DND-41 (cell line): ENCODE results near the gene GPATCH2L.

Source experiments
- ATAC-seq: fragments of 200-7000 bp; cut with Tn5 transposase; 3 replicates; pipeline ENCODE4 v1.9.1; 2021; ENCODE audit warnings: low read depth; ENCODE audit not compliant: insufficient read depth
- DNase-seq: peaks from one replicate; pipeline ENCODE4 v3.0.0-alpha.2; 2020
- H2AFZ ChIP-seq: 2 replicates; pipeline ENCODE4 v1.6.0; 2012; ENCODE audit warnings: low read depth, low read length
- H3K27ac ChIP-seq: 2 replicates; pipeline ENCODE4 v1.5.1; 2012; ENCODE audit warnings: low read length, inconsistent platforms
- H3K27me3 ChIP-seq: fragments of 200-600 bp; sonication (generic); 2 replicates; pipeline ENCODE4 v1.6.0; 2012; ENCODE audit warnings: low read length, mild to moderate bottlenecking, inconsistent platforms; ENCODE audit not compliant: insufficient read depth, poor library complexity
- H3K36me3 ChIP-seq: 2 replicates; pipeline ENCODE4 v1.5.1; 2012; ENCODE audit warnings: low read length, inconsistent platforms; ENCODE audit not compliant: insufficient read depth
- H3K4me1 ChIP-seq: 2 replicates; pipeline ENCODE4 v1.5.1; 2012; ENCODE audit warnings: mild to moderate bottlenecking, low read length; ENCODE audit not compliant: insufficient read depth
- H3K4me2 ChIP-seq: 2 replicates; pipeline ENCODE4 v1.6.0; 2012; ENCODE audit warnings: mild to moderate bottlenecking, moderate library complexity, low read length, inconsistent platforms; ENCODE audit not compliant: insufficient read depth
- H3K4me3 ChIP-seq, 2 experiments: fragments of 200-600 bp in 1 of 2; shearing (Covaris generic) in 1 of 2; 2 replicates each; pipeline ENCODE4 v1.5.1; 2012 to 2016; ENCODE audit warnings: inconsistent platforms in 2 of 2, low read length in 2 of 2, mild to moderate bottlenecking in 2 of 2, low read depth in 1 of 2, moderate library complexity in 1 of 2
- H3K79me2 ChIP-seq: 2 replicates; pipeline ENCODE4 v1.6.0; 2012; ENCODE audit warnings: low read length, inconsistent platforms; ENCODE audit not compliant: insufficient read depth
- H3K9ac ChIP-seq: 2 replicates; pipeline ENCODE4 v1.6.0; 2012; ENCODE audit warnings: low read depth, mild to moderate bottlenecking, inconsistent platforms, low read length, moderate library complexity
- H3K9me3 ChIP-seq: 2 replicates; pipeline ENCODE4 v1.5.1; 2012; ENCODE audit warnings: low read length, moderate library complexity, mild to moderate bottlenecking, inconsistent platforms; ENCODE audit not compliant: insufficient read depth, severe bottlenecking
- H4K20me1 ChIP-seq: 2 replicates; pipeline ENCODE4 v1.6.0; 2012; ENCODE audit warnings: low read length; ENCODE audit not compliant: insufficient read depth
- CTCF ChIP-seq: IDR thresholded peaks from 2 replicates; pipeline ENCODE4 v1.5.1; 2012; ENCODE audit warnings: borderline replicate concordance, low read length, moderate library complexity, mild to moderate bottlenecking; ENCODE audit not compliant: poor library complexity, severe bottlenecking; ENCODE audit errors: extremely low read depth
- EZH2 ChIP-seq: IDR thresholded peaks from 3 replicates; pipeline ENCODE4 v1.6.1; 2012; ENCODE audit warnings: borderline replicate concordance, low read depth, mild to moderate bottlenecking, moderate library complexity, low read length, inconsistent platforms; ENCODE audit not compliant: severe bottlenecking

The GPATCH2L gene

GRCh38 chr14:76181546-76181945 is 29.8 kb downstream of the GPATCH2L start:
- no peak overlapping the region for H2AFZ ChIP-seq
- H3K79me2 ChIP-seq = peaks cover 5% of the 10 kb centered on the region; the same call in 1 of the 2 replicates
- TF ChIP-seq EZH2 = no peak
- peak; percentile 32 for TF ChIP-seq CTCF
- H3K36me3 ChIP-seq = peaks cover 78% of the 10 kb centered on the region
- no peaks in the 10 kb centered on the region for H3K27me3 ChIP-seq
- H3K4me2 ChIP-seq = no peak overlapping the region
- no peak for DNase-seq
- ATAC-seq = no peak
- H3K9me3 ChIP-seq = no peaks in the 10 kb centered on the region
- no peak overlapping the region for H3K4me3 ChIP-seq
- H3K27ac ChIP-seq = no peak overlapping the region
- H4K20me1 ChIP-seq = no peaks in the 10 kb centered on the region; the same call in 1 of the 2 replicates
- no peaks in the 10 kb centered on the region for H3K4me1 ChIP-seq
- H3K9ac ChIP-seq = no peak overlapping the region

- no peaks in the 10 kb centered on the region for H3K4me1 ChIP-seq
- no peaks in the 10 kb centered on the region for H4K20me1 ChIP-seq
- H3K4me3 ChIP-seq = no peak overlapping the region
- no peak overlapping the region for H3K4me2 ChIP-seq
- no peak overlapping the region for H3K9ac ChIP-seq
- H3K79me2 ChIP-seq = peaks cover 5% of the 10 kb centered on the region; the same call in 1 of the 2 replicates
- H3K27ac ChIP-seq = no peak overlapping the region
- H3K36me3 ChIP-seq = peaks cover 61% of the 10 kb centered on the region
- DNase-seq = no peak
- H3K27me3 ChIP-seq = no peaks in the 10 kb centered on the region
- no peak for ATAC-seq
- H2AFZ ChIP-seq = no peak overlapping the region
- no peaks in the 10 kb centered on the region for H3K9me3 ChIP-seq
- no peak for TF ChIP-seq EZH2
- no peak for TF ChIP-seq CTCF
Observed at GRCh38 chr14:76186308-76187027, 34.7 kb downstream of the GPATCH2L start.

- no peak overlapping the region for H3K4me3 ChIP-seq
- no peaks in the 10 kb centered on the region for H3K79me2 ChIP-seq
- H3K27ac ChIP-seq = no peak overlapping the region
- no peaks in the 10 kb centered on the region for H3K27me3 ChIP-seq
- DNase-seq (no peak), ATAC-seq (no peak)
- no peak overlapping the region for H3K9ac ChIP-seq
- no peak overlapping the region for H3K4me2 ChIP-seq
- H3K9me3 ChIP-seq = no peaks in the 10 kb centered on the region
- H2AFZ ChIP-seq = no peak overlapping the region
- no peak for TF ChIP-seq EZH2
- TF ChIP-seq CTCF = no peak
- peaks cover 72% of the 10 kb centered on the region for H3K36me3 ChIP-seq
- H4K20me1 ChIP-seq = no peaks in the 10 kb centered on the region
- no peaks in the 10 kb centered on the region for H3K4me1 ChIP-seq
Observed at GRCh38 chr14:76191297-76191696, 39.6 kb downstream of the GPATCH2L start.
